Measurements from ENCODE around the gene AMOTL1.
"Not testable (repeated sequence)": the region's sequence is repeated elsewhere in the genome, so short reads cannot be mapped to it uniquely, and the experiment has no call there.

AMOTL1 gene

DNA sequence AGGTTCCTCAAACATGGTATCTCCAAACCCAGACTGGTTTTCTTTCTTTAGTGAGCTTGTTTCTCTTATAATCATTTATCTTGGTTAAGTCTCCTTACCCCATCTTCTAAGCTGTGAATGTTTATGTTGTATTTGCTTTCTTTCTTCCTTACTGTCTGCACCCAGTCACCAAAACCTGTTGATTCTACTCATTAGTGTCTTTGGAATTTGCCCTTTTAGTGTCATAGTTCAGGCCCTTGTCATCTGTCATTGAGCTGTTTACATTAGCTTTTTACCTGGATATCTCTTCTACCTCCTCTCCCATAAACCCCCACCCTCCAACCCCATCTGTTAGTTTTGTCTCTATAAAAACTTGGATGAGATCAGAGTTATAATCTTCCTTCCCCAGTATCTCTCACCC lies 59.9 kb downstream of the AMOTL1 start:
- no peak for DNase-seq

- DNase-seq = no peak
These were observed 62.8 kb downstream of the AMOTL1 start for GRCh38 chr11:94830722-94831510.

- no peak for DNase-seq
These were observed 63.4 kb downstream of the AMOTL1 start for GRCh38 chr11:94831529-94831928.

DNA sequence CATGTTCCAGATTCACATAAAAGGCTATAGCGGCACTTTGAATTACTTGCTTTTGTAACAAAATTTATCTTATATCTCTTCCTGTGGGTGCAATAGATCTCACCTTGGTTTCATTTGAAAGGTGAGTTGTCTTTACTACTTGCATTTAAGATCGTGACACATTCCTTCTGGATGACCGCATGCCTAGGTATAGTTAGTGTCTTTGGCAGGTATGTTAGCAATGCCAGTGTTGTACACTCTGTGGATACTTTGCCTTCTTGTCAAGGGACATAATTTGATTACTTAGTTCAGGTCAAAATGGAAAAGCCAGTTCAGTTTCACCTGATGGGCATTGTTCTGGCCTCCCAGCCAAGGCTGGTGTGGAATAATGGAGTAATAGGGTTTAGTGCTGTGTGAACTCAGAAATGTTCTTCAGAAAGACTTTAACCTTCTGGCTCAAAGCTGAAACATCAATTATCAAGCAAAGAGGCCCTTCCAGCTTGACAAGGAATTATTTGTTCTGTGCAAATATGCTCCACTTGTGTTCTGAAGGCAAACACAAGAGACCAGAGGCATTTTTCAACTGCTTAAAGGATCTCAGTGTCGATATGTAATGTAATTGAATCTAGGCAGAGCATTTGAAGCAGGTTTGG lies 64.6 kb downstream of the AMOTL1 start:
- DNase-seq = no peak

DNA sequence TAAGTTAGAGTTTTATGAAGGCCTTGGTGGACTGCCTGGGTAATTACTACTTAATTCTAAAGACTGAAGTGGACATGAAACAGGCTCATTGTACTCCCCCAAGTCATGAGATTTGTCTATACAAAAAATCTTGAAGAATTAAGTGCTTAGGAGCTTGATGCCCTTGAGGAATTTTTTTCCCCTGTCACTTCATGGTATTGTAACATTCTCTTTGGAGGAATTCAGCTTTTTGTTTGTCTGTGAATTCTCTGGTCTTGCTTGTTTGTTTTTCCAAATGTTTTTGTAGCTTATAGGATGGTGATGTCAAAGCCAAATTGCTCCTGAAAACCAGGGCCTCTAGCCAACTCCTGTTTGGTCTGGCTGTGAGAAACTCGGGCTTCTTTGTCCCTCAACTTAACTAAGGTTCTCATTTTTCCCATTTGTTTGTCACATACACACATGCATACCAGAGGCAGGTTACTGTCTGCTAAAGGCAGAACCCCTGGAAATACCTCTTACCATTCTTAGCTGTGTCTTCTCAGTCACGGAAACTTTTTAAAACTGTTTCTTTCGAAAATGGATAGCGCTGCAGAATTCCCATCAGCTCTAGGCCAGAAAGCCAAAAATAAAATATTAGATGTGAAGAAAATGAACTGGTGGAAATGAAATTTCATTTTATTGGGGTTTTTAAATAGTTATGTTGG lies 66.9 kb downstream of the AMOTL1 start:
- DNase-seq = no peak

GRCh38 chr11:94835594-94835927 lies 67.4 kb downstream of the AMOTL1 start:
- DNase-seq = no peak

- DNase-seq = no peak
These were observed 69.2 kb downstream of the AMOTL1 start for GRCh38 chr11:94837317-94837716.

GRCh38 chr11:94838027-94838731 lies 70.0 kb downstream of the AMOTL1 start:
- DNase-seq = no peak

GRCh38 chr11:94840209-94840608 lies 72.1 kb downstream of the AMOTL1 start:
- DNase-seq = no peak

DNA sequence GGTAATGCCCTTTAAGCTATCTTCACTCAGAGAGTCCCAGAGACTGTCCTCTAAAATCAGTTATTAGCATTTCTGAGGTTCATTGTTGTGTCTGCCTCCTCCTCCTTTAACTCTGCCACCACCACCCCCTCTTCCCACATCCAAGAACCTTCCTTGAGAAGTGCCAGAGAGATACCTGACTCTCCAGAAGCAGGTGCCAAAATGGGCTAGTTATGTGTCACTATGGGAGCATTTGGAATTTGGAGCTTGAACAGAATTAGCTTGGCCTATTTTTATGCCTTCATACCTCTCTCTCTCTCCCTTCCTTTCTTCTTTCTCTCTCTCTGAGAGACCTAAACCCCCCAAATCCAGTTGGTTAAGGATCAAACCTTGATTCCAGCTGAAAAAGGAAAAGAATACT lies 75.9 kb downstream of the AMOTL1 start:
- no peak for DNase-seq

DNA sequence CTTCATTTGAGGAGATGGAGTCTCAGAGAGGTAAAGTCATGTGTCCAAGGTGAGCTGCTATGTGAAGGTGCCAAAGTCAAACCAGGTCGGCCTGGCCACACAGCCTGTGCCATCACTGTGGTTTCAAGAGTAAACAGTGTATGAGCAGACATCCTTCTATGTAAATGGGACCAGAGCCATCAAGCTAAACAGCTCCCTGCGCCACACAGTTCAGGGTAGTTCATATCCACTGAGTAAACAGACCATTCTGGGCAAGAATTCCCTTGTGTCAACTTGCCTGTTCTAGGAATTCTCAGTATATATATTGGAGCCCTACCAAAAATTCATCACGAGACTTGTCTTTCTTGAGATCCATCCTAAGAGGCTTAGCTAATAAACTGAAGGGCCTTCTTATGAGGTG lies 77.5 kb downstream of the AMOTL1 start:
- no peak for DNase-seq

- DNase-seq = peak; percentile 46
These were observed 81.7 kb downstream of the AMOTL1 start for GRCh38 chr11:94849839-94850238.

- DNase-seq = no peak
These were observed 83.9 kb downstream of the AMOTL1 start for GRCh38 chr11:94851864-94852636.

DNA sequence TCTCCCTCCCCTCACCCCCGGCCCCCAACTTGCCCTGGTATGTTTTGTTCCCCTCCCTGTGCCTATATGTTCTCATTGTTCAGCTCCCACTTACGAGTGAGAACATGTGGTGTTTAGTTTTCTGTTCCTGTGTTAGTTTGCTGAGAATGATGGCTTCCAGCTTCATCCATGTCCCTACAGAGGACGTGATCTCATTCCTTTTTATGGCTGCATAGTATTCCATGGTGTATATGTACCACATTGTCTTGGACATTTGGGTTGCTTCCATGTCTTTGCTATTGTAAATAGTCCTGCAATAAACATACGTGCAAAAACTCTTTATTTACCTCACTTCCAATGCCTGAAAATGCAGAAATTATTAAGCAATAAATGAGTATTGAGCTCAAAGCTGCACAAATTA lies 85.1 kb downstream of the AMOTL1 start:
- not testable (repeated sequence) for DNase-seq

GRCh38 chr11:94853836-94854235 lies 85.7 kb downstream of the AMOTL1 start:
- DNase-seq = no peak

- DNase-seq = no peak
These were observed 86.8 kb downstream of the AMOTL1 start for GRCh38 chr11:94854770-94855633.

DNA sequence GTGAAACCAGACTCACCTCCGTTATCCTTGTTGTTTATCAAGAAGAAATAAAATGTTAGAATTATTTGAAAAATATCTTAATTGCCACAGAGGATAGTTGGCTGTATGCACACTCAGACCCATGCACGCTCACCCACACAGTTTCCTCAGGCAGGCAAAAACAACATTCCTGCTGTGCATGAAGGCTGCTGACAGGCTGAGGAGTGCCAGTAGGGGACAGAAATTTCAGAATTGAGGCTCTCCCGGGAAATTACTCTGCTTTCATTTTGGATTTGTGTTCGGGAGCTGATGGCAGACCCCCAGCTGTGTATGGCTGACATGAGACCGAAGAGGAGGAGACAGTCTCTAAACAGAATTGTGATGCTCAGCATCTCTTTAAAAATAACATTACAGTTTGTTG lies 87.5 kb downstream of the AMOTL1 start:
- DNase-seq = no peak

GRCh38 chr11:94856443-94856842 lies 88.3 kb downstream of the AMOTL1 start:
- DNase-seq = no peak

DNA sequence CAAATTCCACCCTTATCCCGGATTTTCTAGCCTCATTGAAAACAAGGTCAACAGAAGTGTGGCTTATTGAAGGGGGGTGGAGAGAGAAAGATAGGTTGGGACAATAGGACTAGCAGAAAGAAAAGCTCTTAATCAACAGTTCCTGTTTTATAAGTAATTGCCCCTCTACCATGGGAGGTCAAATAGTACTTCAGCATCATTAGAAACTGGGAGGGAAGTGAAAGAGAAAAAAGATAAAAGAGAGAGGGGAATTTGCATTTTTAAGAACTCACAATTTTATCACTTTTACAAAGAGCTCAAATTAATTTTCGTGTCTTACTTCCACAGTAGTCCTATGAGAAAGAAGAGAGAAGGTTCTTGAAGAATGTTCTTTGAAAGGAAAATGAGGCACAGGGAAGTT lies 89.2 kb downstream of the AMOTL1 start:
- no peak for DNase-seq

DNA sequence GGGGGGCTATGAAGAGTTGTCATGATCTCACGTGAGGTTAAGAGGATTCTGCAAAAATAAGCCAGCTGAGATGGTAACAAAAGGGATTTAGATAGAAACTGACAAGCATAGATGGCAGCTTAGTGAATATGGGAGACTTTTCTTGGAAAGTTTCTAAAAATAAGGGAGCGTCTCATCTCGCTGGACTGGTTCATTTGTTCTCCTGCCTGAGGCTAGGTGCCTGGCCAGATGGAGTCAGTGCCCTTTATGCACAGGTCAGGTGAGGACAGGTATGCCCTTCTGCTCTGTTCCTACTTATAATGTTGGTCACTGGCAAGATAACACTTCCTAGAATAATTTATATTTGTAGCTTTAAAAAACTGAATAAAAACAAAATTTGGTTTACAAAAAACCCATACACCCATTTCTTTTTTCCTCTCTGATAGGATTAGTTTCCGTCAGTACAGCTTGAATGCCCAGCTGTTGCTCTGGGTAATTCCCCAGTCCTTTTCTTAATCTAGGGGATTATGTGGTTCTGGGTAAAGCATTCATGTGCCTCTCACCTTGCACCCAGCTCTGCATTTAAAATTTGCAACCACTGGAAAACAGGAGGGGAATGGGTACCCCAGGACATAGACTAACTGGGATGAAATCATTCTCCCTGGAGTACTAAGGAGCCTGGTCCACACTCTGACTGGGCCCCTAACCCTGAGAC lies 90.0 kb downstream of the AMOTL1 start:
- DNase-seq = no peak

GRCh38 chr11:94860333-94860732 lies 92.2 kb downstream of the AMOTL1 start:
- no peak for DNase-seq

Measured in NCI-H1048 (cell line).